BLaER1 treated with 17β-estradiol and CSF1 and Interleukin-3, amounts not matched to agents 10 nM and 100 nM (cell line): ENCODE data around the gene DMD.
A peak's percentile ranks its signal among the peaks of the same experiment; 100 is the strongest.

Experiments
- H3K27ac ChIP-seq, 11 experiments: shearing (Covaris generic); formaldehyde crosslinking; 2 replicates each; pipeline ENCODE4 v1.8.1; 2022
- H3K27me3 ChIP-seq, 11 experiments: shearing (Covaris generic); formaldehyde crosslinking; 2 replicates each; pipeline ENCODE4 v1.8.1; 2022
- H3K36me3 ChIP-seq, 11 experiments: shearing (Covaris generic); formaldehyde crosslinking; 2 replicates each; pipeline ENCODE4 v1.8.1; 2022
- H3K4me1 ChIP-seq, 10 experiments: shearing (Covaris generic); formaldehyde crosslinking; 2 replicates each; pipeline ENCODE4 v1.8.1; 2022
- H3K4me2 ChIP-seq, 11 experiments: shearing (Covaris generic); formaldehyde crosslinking; 2 replicates each; pipeline ENCODE4 v1.8.1; 2022
- H3K4me3 ChIP-seq, 10 experiments: shearing (Covaris generic); formaldehyde crosslinking; 2 replicates each; pipeline ENCODE4 v1.8.1; 2022
- H3K9ac ChIP-seq, 11 experiments: shearing (Covaris generic); formaldehyde crosslinking; 2 replicates each; pipeline ENCODE4 v1.8.1; 2022
- H3K9me3 ChIP-seq, 11 experiments: shearing (Covaris generic); formaldehyde crosslinking; replicated peaks in 1 of 11; 2 replicates each; pipeline ENCODE4 v1.8.1; 2022
- H4K20me1 ChIP-seq, 11 experiments: shearing (Covaris generic); formaldehyde crosslinking; 2 replicates each; pipeline ENCODE4 v1.8.1; 2022
- Cebpa-rat ChIP-seq, 11 experiments: shearing (Covaris generic); IDR thresholded peaks; 2 replicates each; pipeline ENCODE4 v1.8.1; 2022

Gene DMD

GRCh38 chrX:31580227-31580626 is 1631.1 kb downstream of the DMD start:
- Histone ChIP-seq H3K4me2 (no peak overlapping the region), H4K20me1 (no peaks in the 10 kb centered on the region), H3K9me3 (peaks cover 0 to 13% (median 0%) of the 10 kb centered on the region in 11 experiments; a peak in 2 of 22 replicates), H3K9ac (no peak overlapping the region), H3K4me1 (no peaks in the 10 kb centered on the region), H3K27ac (no peak overlapping the region), H3K4me3 (no peak overlapping the region), H3K27me3 (peaks cover 78 to 90% (median 87%) of the 10 kb centered on the region in 11 experiments), H3K36me3 (no peaks in the 10 kb centered on the region)
- no peak for TF ChIP-seq Cebpa-rat (IDR thresholded peaks at IDR 0.05)

- no peaks in the 10 kb centered on the region for H3K9me3 ChIP-seq
- no peak overlapping the region for H3K4me2 ChIP-seq
- H3K9ac ChIP-seq: no peak overlapping the region
- H3K4me1 ChIP-seq: no peaks in the 10 kb centered on the region
- H3K4me3 ChIP-seq: no peak overlapping the region
- no peaks in the 10 kb centered on the region for H3K36me3 ChIP-seq
- H3K27me3 ChIP-seq: peaks cover 88 to 99% (median 97%) of the 10 kb centered on the region in 11 experiments
- no peaks in the 10 kb centered on the region for H4K20me1 ChIP-seq
- no peak for TF ChIP-seq Cebpa-rat (IDR thresholded peaks at IDR 0.05)
- H3K27ac ChIP-seq: no peak overlapping the region
Measured at GRCh38 chrX:31572360-31572759, 1639.0 kb downstream of the DMD start.

- Histone ChIP-seq H3K9ac (no peak overlapping the region), H3K4me1 (no peaks in the 10 kb centered on the region), H3K9me3 (no peaks in the 10 kb centered on the region), H4K20me1 (no peaks in the 10 kb centered on the region; a peak in 1 of 22 replicates), H3K27ac (no peak overlapping the region), H3K4me3 (no peak overlapping the region), H3K36me3 (no peaks in the 10 kb centered on the region), H3K27me3 (peaks cover 89 to 99% (median 97%) of the 10 kb centered on the region in 11 experiments), H3K4me2 (no peak overlapping the region)
- no peak for TF ChIP-seq Cebpa-rat (IDR thresholded peaks at IDR 0.05)
Measured at GRCh38 chrX:31570658-31571057, 1640.7 kb downstream of the DMD start.

- Histone ChIP-seq H3K4me2 (no peak overlapping the region), H3K4me3 (no peak overlapping the region), H3K27me3 (peaks cover 76 to 95% (median 92%) of the 10 kb centered on the region in 11 experiments), H3K9me3 (0 out of 22 replicates have a peak, but pooled peaks cover 0 to 6% (median 0%) of the 10 kb centered on the region in 11 experiments), H4K20me1 (no peaks in the 10 kb centered on the region; a peak in 1 of 22 replicates), H3K36me3 (no peaks in the 10 kb centered on the region), H3K9ac (no peak overlapping the region), H3K4me1 (no peaks in the 10 kb centered on the region), H3K27ac (no peak overlapping the region)
- no peak for TF ChIP-seq Cebpa-rat (IDR thresholded peaks at IDR 0.05)
Measured at GRCh38 chrX:31563792-31564191, 1647.6 kb downstream of the DMD start.

GRCh38 chrX:31555506-31555905 is 1655.8 kb downstream of the DMD start:
- Histone ChIP-seq H3K27me3 (peaks cover 61 to 94% (median 83%) of the 10 kb centered on the region in 11 experiments), H3K4me3 (no peak overlapping the region)

GRCh38 chrX:31551913-31552312 is 1659.4 kb downstream of the DMD start:
- no peaks in the 10 kb centered on the region for H3K36me3 ChIP-seq
- peak overlapping the region in 4 of 11 experiments; percentile 20 to 53 (median 28); a peak in 6 of 22 replicates for H3K4me2 ChIP-seq
- no peaks in the 10 kb centered on the region for H4K20me1 ChIP-seq
- H3K9ac ChIP-seq: no peak overlapping the region; a peak in 1 of 22 replicates
- H3K4me1 ChIP-seq: peaks cover 0 to 28% (median 0%) of the 10 kb centered on the region in 10 experiments; a peak in 8 of 20 replicates
- H3K9me3 ChIP-seq: no peaks in the 10 kb centered on the region
- peaks cover 71 to 100% (median 89%) of the 10 kb centered on the region in 11 experiments for H3K27me3 ChIP-seq
- peak in 3 of 11 experiments; percentile 29 to 64 (median 41); a peak in 5 of 22 replicates for TF ChIP-seq Cebpa-rat (IDR thresholded peaks at IDR 0.05)
- peak overlapping the region in 3 of 11 experiments; percentile 4 to 40 (median 23); a peak in 3 of 22 replicates for H3K27ac ChIP-seq
- no peak overlapping the region for H3K4me3 ChIP-seq

More at GRCh38 chrX:31555506-31555905, 1655.8 kb downstream of the DMD start:
- no peak overlapping the region for H3K27ac ChIP-seq
- H3K4me2 ChIP-seq: no peak overlapping the region
- TF ChIP-seq Cebpa-rat (IDR thresholded peaks at IDR 0.05): no peak
- H3K9me3 ChIP-seq: 0 out of 22 replicates have a peak, but pooled peaks cover 0 to 6% (median 0%) of the 10 kb centered on the region in 11 experiments
- no peaks in the 10 kb centered on the region for H4K20me1 ChIP-seq
- H3K36me3 ChIP-seq: no peaks in the 10 kb centered on the region
- peaks cover 0 to 26% (median 0%) of the 10 kb centered on the region in 10 experiments; a peak in 8 of 20 replicates for H3K4me1 ChIP-seq
- H3K9ac ChIP-seq: no peak overlapping the region

GRCh38 chrX:31550158-31550557 is 1661.2 kb downstream of the DMD start:
- no peaks in the 10 kb centered on the region for H3K9me3 ChIP-seq
- no peak overlapping the region for H3K4me3 ChIP-seq
- peaks cover 85 to 100% (median 98%) of the 10 kb centered on the region in 11 experiments for H3K27me3 ChIP-seq
- no peaks in the 10 kb centered on the region for H3K36me3 ChIP-seq
- peaks cover 0 to 44% (median 0%) of the 10 kb centered on the region in 10 experiments; a peak in 8 of 20 replicates for H3K4me1 ChIP-seq
- H3K27ac ChIP-seq: no peak overlapping the region
- H3K9ac ChIP-seq: no peak overlapping the region
- no peak overlapping the region for H3K4me2 ChIP-seq
- H4K20me1 ChIP-seq: no peaks in the 10 kb centered on the region
- TF ChIP-seq Cebpa-rat (IDR thresholded peaks at IDR 0.05): no peak

GRCh38 chrX:31547816-31548215 is 1663.5 kb downstream of the DMD start:
- Histone ChIP-seq H3K4me1 (peaks cover 0 to 40% (median 0%) of the 10 kb centered on the region in 10 experiments; a peak in 8 of 20 replicates), H3K9me3 (no peaks in the 10 kb centered on the region; a peak in 1 of 22 replicates), H3K4me3 (no peak overlapping the region), H3K9ac (no peak overlapping the region), H3K27ac (no peak overlapping the region), H3K27me3 (peaks cover 81 to 100% (median 99%) of the 10 kb centered on the region in 11 experiments), H3K4me2 (no peak overlapping the region), H3K36me3 (no peaks in the 10 kb centered on the region), H4K20me1 (no peaks in the 10 kb centered on the region)
- TF ChIP-seq Cebpa-rat (IDR thresholded peaks at IDR 0.05): no peak

GRCh38 chrX:31547416-31547815 is 1663.9 kb downstream of the DMD start:
- Histone ChIP-seq H3K36me3 (no peaks in the 10 kb centered on the region), H3K4me2 (no peak overlapping the region), H3K4me1 (peaks cover 0 to 36% (median 0%) of the 10 kb centered on the region in 10 experiments; a peak in 8 of 20 replicates), H3K9me3 (no peaks in the 10 kb centered on the region; a peak in 1 of 22 replicates), H3K27me3 (peaks cover 77 to 100% (median 99%) of the 10 kb centered on the region in 11 experiments), H3K27ac (no peak overlapping the region), H3K4me3 (no peak overlapping the region), H3K9ac (no peak overlapping the region), H4K20me1 (0 out of 22 replicates have a peak, but pooled peaks cover 0 to 2% (median 0%) of the 10 kb centered on the region in 11 experiments)
- no peak for TF ChIP-seq Cebpa-rat (IDR thresholded peaks at IDR 0.05)
